Measurements from ENCODE around the gene CHN2. TPM values are rescaled to one million over a fixed set of nuclear protein-coding genes. Genes with fewer than 3 reads are reported as not detected.

CHN2 gene
- total RNA-seq, 1 donor from 2014 or later = 20.2 TPM

DNA sequence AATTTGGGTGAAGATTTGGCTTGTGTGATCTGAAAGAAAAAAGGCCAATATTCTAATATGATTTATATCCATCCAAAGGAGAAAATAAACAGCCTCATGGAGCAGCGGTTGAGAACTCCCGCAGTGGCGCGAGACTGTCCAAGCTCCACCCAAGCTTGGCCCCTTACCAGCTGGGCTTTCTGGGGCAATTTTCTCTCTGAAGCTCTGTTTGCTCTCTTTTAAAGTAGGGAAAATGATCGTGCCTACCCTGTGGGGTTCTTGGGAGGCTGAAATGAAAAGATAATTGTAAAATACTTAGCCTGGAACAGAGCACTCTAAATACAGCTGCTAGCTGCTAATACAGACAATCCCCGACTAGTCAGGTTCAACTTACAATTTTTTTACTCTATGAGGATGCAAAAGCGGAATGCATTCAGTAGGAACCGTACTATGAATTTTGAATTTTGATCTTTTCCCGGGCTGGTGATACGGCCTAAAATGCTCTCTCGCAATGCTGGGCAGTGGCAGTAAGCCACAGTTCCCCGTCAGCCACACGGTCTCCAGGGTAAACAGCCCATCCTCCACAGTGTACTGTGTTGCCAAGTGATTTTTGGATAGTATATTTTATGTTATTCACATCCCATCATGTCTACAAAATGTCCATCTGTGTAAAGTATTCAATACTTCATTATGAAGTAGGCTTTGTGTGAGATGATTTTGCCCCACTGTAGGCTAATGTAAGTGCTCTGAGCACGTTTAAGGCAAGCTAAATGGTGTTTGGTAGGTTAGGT lies 137.7 kb downstream of the CHN2 start:
- DNase-seq (ENCODE audit: low spot score) = no peak

- DNase-seq (ENCODE audit: low spot score) = no peak
These were observed 138.6 kb downstream of the CHN2 start for GRCh38 chr7:29332875-29333855.

DNA sequence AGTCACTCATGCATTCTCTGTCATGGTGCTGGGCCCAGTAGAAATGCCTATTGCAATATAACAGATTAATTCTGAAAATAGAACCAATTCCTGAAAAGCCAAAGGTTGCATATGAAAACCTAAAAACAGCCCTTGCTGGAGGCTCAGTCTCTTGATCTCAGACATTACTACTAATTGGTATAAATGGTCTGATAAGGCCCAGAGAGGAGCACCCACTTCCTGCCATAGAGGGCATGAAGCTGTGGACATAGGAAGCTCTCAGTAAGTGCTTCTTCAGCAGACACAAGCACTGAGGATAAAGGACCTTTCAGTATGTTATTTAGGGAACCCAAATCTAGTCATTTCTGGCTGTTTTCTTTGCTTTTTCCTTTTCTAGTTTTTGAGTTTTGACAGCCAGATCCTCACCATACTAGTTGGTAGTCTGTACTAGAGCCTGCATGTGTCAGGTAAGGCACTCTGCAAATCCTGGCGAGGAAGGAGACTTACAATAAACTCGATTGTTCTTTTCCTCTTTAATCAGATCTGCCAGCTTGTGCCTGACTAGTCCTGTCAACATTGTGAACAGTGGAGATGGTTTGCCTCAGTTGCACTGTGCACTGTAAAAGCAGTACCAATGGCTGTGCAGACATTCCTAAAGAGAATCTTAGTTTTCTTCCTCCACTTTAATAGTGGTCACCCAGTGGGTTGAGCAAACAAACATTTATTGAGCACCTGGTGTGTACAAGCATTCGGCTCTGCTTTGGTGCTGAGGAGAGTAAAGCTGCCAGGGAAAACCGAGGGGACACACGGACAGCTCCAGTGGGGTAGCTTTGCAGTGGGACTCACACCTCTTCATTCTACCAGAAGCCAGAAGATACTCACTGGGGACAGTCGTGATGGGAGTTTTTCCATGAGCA lies 140.9 kb downstream of the CHN2 start:
- DNase-seq (ENCODE audit: low spot score) = no peak

DNA sequence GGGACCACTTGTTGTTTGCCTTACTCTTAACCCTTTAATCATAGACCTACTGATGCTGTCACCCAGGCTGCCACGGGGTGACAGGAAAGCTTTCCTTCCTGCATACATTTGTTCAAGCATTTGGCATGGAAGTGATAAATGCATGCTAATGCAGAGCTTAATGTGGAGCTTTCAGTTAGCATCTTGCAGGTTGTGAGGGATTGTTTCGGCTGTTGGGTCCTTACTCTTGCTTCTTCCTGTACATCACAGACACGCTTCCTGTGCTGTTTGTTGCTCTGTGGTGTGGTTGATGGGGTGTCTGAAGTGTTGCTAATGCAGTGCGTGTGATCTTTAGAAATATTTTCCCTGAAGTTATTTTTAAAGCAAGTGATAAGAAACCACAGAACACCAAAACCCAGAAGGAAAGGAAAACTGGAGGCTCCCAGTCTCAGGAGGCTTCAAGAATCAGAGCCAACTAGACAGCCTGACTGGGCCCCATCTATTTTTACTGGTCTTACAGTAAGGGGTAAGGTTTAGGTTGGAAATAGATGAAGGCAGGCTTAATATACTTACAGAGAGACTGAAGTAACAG lies 143.1 kb downstream of the CHN2 start:
- DNase-seq (ENCODE audit: low spot score) = no peak

DNA sequence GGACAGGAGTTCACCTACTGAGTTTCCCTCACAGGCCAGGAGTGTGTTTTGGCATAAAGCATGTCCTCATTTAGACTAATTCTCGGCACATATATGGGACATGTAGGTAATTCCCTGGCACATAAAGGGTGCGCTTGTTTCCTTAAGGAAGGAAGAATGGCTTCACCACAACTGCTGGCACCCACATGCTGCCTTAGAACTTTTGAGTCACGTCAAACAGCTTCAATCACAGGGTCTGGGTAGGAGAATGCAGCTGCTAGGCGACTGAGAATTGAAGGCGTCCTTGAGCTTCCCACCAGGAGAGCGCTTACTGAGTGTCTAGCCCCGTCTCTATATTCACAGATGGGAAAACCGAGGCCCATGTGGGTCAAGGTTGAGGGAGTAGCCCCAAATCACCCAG lies 146.1 kb downstream of the CHN2 start:
- no peak for DNase-seq (ENCODE audit: low spot score)

DNA sequence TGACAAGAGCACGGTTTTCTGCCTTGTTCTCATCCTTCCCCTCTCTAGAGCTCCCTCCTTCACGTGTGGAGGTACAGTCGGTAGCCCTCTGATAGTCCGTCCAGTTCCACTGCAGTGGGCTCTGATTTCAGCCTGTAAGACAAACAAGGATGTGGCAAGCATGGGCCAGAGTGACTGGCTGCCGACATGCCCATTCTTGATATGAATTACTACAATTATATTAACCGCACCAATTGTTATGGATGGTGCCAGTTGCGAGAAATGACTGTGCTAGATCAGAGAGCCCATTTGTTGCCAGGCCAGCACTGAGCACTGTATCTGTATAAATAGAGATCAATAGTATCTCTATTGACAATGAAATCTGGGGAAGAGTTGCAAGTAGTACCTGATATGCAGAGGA lies 146.6 kb downstream of the CHN2 start:
- no peak for DNase-seq (ENCODE audit: low spot score)

DNA sequence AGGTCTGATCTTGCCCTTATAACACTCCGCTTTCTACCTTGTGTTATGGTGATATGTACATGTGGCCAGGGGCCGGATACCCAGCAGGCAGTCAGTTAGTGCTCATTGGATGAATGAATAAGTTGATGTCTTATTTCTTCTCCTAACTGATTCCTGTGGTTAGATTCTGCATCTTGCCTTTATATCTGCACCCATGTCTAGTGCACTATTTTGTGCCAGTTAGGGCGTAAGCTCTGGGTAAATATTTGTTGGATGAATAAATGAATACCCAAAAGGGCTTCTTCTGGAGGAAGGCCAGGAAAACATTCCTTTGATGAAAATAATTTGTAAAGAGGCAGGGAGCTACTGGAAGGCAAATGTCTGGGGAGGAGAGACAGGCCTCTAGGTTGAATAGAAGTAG lies 148.2 kb downstream of the CHN2 start:
- no peak for DNase-seq (ENCODE audit: low spot score)

DNA sequence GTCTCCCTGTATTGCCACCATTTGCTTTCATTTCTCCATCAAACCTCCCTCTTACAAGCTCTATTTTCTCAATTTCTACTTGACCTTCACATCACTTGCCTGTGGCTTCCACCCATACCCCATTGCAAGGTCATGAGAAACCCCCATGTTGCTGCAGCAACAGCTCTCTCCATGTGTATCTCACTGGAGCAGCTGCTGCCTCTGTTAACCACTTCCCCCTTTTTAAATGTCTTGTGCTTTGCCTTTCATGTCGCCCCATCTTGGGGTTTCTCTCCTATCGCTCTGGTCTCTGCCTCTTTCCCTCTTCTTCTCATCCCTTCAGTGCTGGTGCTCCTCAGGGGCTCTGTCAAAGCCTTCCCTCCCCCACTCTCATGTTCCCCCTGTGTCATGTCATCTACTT lies 148.8 kb downstream of the CHN2 start:
- DNase-seq (ENCODE audit: low spot score) = no peak

DNA sequence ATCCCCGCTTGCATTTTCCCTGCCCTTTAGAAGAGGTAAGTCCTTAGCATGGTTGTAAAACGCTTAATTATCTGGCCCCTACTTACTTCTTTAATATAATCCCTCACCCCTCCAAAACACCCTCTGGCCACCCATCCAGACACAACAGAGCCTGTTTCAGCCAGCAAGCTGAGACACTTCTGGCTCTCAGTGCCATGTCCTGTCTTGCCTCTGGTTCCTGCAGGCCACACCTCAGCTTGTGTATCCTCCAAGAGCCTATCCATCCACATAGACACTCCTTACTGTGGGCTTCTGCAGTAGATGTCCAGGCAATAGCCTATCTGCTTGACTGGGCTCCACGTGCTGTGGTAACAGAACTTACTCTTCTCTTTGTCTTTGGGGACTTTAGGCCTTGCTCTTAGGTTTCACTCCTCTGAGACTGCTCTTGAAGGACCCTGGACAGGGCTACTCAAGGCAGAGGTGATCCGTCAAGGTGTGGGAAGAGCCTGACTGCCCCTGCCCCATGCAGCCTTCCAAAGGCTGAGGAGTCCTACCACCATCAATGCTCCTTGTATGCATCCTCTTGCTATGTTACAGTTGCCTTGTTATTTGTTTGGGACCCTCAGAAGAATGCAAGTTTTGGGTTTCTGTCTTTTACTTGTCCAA lies 149.9 kb downstream of the CHN2 start:
- no peak for DNase-seq (ENCODE audit: low spot score)

- DNase-seq (ENCODE audit: low spot score) = no peak
These were observed 151.0 kb downstream of the CHN2 start for GRCh38 chr7:29345590-29345989.

DNA sequence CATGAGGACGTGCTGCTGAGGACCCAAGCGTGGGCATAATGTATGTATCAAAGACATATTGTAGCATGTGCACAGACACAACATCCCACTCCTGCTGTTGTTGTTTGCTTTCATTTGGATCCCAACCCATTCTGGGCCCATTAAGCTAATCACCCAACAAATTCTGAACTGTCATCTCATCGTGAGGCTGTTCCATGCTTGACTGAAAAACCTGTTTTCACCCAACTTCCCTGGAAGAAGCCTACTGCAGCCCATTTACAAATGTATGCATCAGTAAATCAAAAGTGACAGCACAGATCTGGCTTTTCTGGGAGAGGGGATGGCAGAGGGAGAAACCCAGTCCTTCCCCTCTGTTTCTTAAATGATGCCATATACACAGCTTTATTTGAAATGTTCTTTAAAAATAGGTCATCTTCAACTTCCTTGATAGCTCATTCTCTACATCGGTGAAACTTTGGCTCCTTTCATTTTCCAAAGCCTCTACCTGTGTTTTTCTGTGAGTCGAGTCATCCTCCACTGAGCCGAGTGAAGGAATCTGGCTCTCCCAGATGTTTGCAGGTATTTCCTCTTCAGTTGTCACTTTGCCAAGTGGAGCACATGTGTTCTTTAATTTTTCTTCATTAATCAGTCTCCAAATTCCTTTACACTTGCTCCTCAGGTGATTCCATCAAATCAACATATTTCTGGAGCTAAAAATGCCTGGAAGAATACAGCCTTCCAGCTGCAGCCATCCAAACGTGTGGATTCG lies 151.8 kb downstream of the CHN2 start:
- DNase-seq (ENCODE audit: low spot score) = no peak

DNA sequence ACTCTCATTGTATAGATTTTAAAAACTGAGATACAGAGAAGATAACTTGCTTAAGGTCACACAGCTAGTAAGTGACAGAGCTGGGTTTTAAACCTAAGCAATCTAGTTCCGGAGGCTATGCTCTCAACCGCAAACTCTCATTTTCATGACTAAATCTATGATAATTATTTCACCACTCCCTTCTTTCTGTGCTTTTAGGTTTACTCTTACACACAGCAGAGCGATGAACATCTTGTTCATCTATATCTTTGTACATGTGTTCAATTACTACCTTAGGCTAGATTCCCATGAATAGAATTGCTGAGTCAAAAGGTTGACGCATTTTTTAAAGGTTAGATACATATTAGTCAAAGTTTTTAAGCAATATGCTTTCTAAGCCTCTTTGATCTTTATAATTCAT lies 154.8 kb downstream of the CHN2 start:
- no peak for DNase-seq (ENCODE audit: low spot score)

GRCh38 chr7:29350351-29350750 lies 155.8 kb downstream of the CHN2 start:
- DNase-seq (ENCODE audit: low spot score) = no peak

- no peak for DNase-seq (ENCODE audit: low spot score)
These were observed 157.5 kb downstream of the CHN2 start for GRCh38 chr7:29352041-29352440.

DNA sequence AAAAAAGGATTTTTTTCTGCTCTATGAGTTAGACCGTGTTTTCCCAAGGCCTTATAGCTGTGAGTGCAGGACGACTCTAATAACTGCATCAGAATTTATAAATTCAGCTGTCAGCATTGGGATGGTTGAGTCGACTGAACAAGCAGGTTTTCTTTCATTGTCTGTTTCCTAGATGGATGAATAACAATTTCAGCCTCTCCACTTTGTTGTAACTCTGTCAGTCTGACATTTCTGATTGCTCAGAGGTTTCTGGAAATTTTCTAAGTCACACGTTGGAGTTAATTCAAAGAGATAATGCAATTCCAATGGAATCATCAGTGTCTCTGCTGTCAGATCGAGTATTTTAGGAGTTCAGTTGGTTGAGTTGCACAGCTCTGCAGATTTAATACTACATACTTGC lies 159.2 kb downstream of the CHN2 start:
- peak; percentile 39 for DNase-seq (ENCODE audit: low spot score)

- no peak for DNase-seq (ENCODE audit: low spot score)
These were observed 159.8 kb downstream of the CHN2 start for GRCh38 chr7:29354340-29354739.

DNA sequence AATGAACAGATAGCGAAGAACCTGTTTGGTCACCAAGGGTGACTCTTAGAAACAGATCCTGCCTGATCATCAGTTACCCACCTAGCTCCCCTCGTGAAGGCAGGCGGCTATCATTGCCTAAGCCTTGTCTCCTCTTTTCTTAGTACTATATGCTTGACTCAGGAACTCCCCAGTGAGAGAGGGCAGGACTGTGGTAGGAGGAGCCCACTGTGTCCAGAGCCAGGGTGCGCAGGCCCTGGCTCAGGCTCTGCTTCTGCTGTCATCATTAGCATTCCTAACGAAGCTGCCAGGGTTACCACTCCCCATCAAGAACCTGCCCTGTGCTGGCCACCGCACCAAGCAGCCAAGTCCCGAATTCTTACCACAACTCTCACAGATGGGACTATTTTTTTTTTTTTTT lies 160.8 kb downstream of the CHN2 start:
- DNase-seq (ENCODE audit: low spot score) = no peak

GRCh38 chr7:29356631-29357030 lies 162.1 kb downstream of the CHN2 start:
- no peak for DNase-seq (ENCODE audit: low spot score)

- DNase-seq (ENCODE audit: low spot score) = no peak
These were observed 165.0 kb downstream of the CHN2 start for GRCh38 chr7:29359482-29360093.
